NCI-H1105 treated with DMSO at 0.1 percent for 48 hours (cell line): ENCODE data around the gene MCCC2.
A peak's percentile ranks its signal among the peaks of the same experiment; 100 is the strongest.
"Not testable (repeated sequence)": the region's sequence is repeated elsewhere in the genome, so short reads cannot be mapped to it uniquely, and the experiment has no call there.

Source experiments
- DNase-seq: peaks from one replicate; lab custom pipeline; 2025; lab: John Stamatoyannopoulos, UW

MCCC2 gene

GRCh38 chr5:71586941-71587765 is at the start of gene MCCC2:
Gene MCCC2 (plus strand): TSS chr5:71587340. CDS start chr5:71587426, 86 bp downstream.
- DNase-seq, result peak; percentile 81

GRCh38 chr5:71537687-71538086 is 49.5 kb upstream of the MCCC2 start:
- DNase-seq, result no peak

GRCh38 chr5:71550885-71551284 is 36.3 kb upstream of the MCCC2 start:
- not testable (repeated sequence) for DNase-seq

- DNase-seq, result not testable (repeated sequence)
Measured at GRCh38 chr5:71551582-71551981, 35.6 kb upstream of the MCCC2 start.

- DNase-seq, result not testable (repeated sequence)
Measured at GRCh38 chr5:71552026-71552749, 35.0 kb upstream of the MCCC2 start.

- no peak for DNase-seq
Measured at GRCh38 chr5:71563161-71563560, 24.0 kb upstream of the MCCC2 start.

GRCh38 chr5:71564895-71565294 is 22.2 kb upstream of the MCCC2 start:
- DNase-seq, result no peak

- no peak for DNase-seq
Measured at GRCh38 chr5:71569748-71570509, 17.2 kb upstream of the MCCC2 start.

- DNase-seq, result not testable (repeated sequence)
Measured at GRCh38 chr5:71571811-71572210, 15.3 kb upstream of the MCCC2 start.

- no peak for DNase-seq
Measured at GRCh38 chr5:71573591-71573990, 13.5 kb upstream of the MCCC2 start.

- not testable (repeated sequence) for DNase-seq
Measured at GRCh38 chr5:71575588-71575987, 11.6 kb upstream of the MCCC2 start.

- DNase-seq, result no peak
Measured at GRCh38 chr5:71576241-71576640, 10.9 kb upstream of the MCCC2 start.

- DNase-seq, result not testable (repeated sequence)
Measured at GRCh38 chr5:71577839-71578238, 9.3 kb upstream of the MCCC2 start.

- no peak for DNase-seq
Measured at GRCh38 chr5:71582945-71583584, 4.1 kb upstream of the MCCC2 start.

- peak; percentile 26 for DNase-seq
Measured at GRCh38 chr5:71586052-71586940, 844 bp upstream of the MCCC2 start.

- DNase-seq, result no peak
Measured at GRCh38 chr5:71587766-71588532, 809 bp downstream of the MCCC2 start.

GRCh38 chr5:71588533-71588885 is 1.4 kb downstream of the MCCC2 start:
- DNase-seq, result no peak

- DNase-seq, result no peak
Measured at GRCh38 chr5:71589903-71590302, 2.8 kb downstream of the MCCC2 start.

- no peak for DNase-seq
Measured at GRCh38 chr5:71591100-71591499, 4.0 kb downstream of the MCCC2 start.

GRCh38 chr5:71596169-71596568 is 9.0 kb downstream of the MCCC2 start:
- DNase-seq, result no peak
